ENCODE results near the gene SSR2. TPM values are rescaled to one million over a fixed set of nuclear protein-coding genes. Genes with fewer than 3 reads are reported as not detected.

The SSR2 gene
- total RNA-seq, 2 donors from 2014 or later, result 193 TPM

DNA sequence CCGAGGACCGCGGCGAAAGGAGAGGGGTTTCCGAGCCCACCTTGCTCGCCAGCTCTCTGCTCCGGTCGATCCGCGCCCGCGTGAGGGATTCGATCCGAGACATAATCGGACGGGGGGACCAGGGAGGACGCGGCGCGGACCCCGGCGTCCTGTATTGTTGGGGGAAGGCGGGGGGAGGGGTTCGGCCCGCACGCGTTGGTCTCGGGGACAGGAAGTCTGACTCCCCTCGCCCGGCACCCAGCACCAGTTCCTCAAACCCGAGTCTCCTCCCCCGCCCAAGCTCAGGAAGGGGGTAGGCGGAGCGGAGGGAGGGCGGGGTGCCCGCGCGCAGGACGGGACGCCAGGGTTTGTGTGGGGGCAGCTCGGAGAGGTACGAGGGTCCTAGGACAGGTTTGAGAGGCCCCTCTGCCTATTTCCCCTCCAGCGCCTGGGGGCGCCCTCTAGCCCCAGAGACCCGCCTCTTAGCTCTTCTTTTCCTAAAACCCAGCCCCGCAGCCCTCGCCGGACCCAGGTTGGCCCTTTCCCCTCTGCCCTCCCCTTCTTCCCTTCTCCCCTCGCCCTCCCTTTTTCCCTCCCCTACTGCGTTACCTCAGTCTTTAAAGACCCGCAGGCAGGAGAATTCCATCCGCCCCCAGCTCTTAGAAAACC, 42.3 kb downstream of the SSR2 start, which contains the start of gene ARHGEF2:
Gene ARHGEF2 (minus strand): TSS at position 223 of the 648 bp plus-strand sequence. CDS start 120 bp downstream, at position 103.
- Histone ChIP-seq H3K4me3 (ENCODE audit: low read length) (peak within 1 kb of the TSS; percentile 93), H3K27me3 (ENCODE audit: control insufficient read depth, insufficient read depth, low read length, poor library complexity, severe bottlenecking) (no peaks in the 10 kb centered on the region), H3K9me3 (ENCODE audit: control insufficient read depth, low read length) (no peaks in the 10 kb centered on the region), H3K9ac (ENCODE audit: extremely low read depth, low read length, poor library complexity, severe bottlenecking) (peak within 1 kb of the TSS; percentile 79), H3K4me1 (ENCODE audit: control insufficient read depth, insufficient read depth, low read length) (peaks cover 28% of the 10 kb centered on the region), H3K36me3 (ENCODE audit: control insufficient read depth, insufficient read depth, low read length) (peaks cover 13% of the 10 kb centered on the region), H3K27ac (ENCODE audit: low read depth, low read length) (peak within 1 kb of the TSS; percentile 83)
- peaks cover 4% of the 10 kb centered on the region for H3K36me3 Mint-ChIP-seq (ENCODE audit: low read depth)
- peaks cover 58% of the 10 kb centered on the region for H3K4me1 Mint-ChIP-seq
- H3K27ac Mint-ChIP-seq, result peak within 1 kb of the TSS; percentile 94
- H3K9me3 Mint-ChIP-seq, result no peaks in the 10 kb centered on the region
- DNase-seq, result peak; percentile 94
- peak within 1 kb of the TSS; percentile 96 for H3K4me3 Mint-ChIP-seq
- TF ChIP-seq, protein P1, sequence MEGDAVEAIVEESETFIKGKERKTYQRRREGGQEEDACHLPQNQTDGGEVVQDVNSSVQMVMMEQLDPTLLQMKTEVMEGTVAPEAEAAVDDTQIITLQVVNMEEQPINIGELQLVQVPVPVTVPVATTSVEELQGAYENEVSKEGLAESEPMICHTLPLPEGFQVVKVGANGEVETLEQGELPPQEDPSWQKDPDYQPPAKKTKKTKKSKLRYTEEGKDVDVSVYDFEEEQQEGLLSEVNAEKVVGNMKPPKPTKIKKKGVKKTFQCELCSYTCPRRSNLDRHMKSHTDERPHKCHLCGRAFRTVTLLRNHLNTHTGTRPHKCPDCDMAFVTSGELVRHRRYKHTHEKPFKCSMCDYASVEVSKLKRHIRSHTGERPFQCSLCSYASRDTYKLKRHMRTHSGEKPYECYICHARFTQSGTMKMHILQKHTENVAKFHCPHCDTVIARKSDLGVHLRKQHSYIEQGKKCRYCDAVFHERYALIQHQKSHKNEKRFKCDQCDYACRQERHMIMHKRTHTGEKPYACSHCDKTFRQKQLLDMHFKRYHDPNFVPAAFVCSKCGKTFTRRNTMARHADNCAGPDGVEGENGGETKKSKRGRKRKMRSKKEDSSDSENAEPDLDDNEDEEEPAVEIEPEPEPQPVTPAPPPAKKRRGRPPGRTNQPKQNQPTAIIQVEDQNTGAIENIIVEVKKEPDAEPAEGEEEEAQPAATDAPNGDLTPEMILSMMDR (conservative IDR thresholded peaks at IDR 0.05), result peak; percentile 76
- H3K27me3 Mint-ChIP-seq (ENCODE audit: insufficient read depth), result peaks cover 1% of the 10 kb centered on the region
- WGBS, 2 experiments (ENCODE audit: insufficient coverage in 1 of 2, insufficient read length in 1 of 2), result 0 to 7% methylated on average over 3 to 51 of the region's 52 CpGs

DNA sequence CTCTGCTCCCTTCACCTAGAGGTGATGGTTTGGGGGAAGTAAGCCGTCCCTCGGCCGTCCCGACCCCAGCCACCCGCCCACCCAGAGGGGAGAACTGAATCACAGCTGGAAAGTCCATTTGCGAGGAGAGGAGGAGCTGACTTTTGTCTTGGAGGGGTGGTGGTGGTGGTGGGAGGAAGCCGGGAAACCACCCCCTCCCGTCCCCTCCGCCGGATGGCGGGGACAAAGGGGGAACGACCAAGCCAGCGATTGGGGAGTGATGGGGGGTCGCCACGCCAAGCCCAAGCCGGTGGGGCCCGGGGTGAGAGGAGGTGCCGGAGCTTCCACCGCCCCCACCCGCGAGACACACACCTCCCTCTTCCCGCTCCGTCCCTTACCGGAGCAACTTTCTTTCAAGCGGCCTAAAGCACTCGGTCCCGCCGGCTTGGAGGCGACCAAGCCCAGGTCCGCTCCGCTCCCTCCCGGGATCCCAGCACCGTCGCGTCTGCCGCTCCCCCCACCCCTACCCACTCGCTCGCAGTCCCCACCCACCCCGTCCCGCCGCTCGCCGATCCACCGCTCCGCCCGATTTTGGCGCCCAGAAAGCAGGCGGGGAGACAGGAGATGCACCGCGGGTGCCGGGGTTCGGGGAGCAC, 42.9 kb downstream of the SSR2 start:
- Mint-ChIP-seq H3K4me3 (peak overlapping the region; percentile 96), H3K27me3 (ENCODE audit: insufficient read depth) (peaks cover 1% of the 10 kb centered on the region), H3K27ac (peak overlapping the region; percentile 94), H3K36me3 (ENCODE audit: low read depth) (peaks cover 10% of the 10 kb centered on the region), H3K9me3 (no peaks in the 10 kb centered on the region), H3K4me1 (peaks cover 64% of the 10 kb centered on the region)
- WGBS, 2 experiments (ENCODE audit: insufficient coverage in 1 of 2, insufficient read length in 1 of 2), result 0 to 1% methylated on average over 5 to 52 of the region's 52 CpGs
- peak overlapping the region; percentile 79 for H3K9ac ChIP-seq (ENCODE audit: extremely low read depth, low read length, poor library complexity, severe bottlenecking)
- peak overlapping the region; percentile 93 for H3K4me3 ChIP-seq (ENCODE audit: low read length)
- peak overlapping the region; percentile 83 for H3K27ac ChIP-seq (ENCODE audit: low read depth, low read length)
- peak; percentile 72 for DNase-seq
- TF ChIP-seq, protein P1 (conservative IDR thresholded peaks at IDR 0.05), result no peak
- H3K4me1 ChIP-seq (ENCODE audit: control insufficient read depth, insufficient read depth, low read length), result peaks cover 28% of the 10 kb centered on the region
- peaks cover 18% of the 10 kb centered on the region for H3K36me3 ChIP-seq (ENCODE audit: control insufficient read depth, insufficient read depth, low read length)
- no peaks in the 10 kb centered on the region for H3K9me3 ChIP-seq (ENCODE audit: control insufficient read depth, low read length)
- H3K27me3 ChIP-seq (ENCODE audit: control insufficient read depth, insufficient read depth, low read length, poor library complexity, severe bottlenecking), result no peaks in the 10 kb centered on the region

DNA sequence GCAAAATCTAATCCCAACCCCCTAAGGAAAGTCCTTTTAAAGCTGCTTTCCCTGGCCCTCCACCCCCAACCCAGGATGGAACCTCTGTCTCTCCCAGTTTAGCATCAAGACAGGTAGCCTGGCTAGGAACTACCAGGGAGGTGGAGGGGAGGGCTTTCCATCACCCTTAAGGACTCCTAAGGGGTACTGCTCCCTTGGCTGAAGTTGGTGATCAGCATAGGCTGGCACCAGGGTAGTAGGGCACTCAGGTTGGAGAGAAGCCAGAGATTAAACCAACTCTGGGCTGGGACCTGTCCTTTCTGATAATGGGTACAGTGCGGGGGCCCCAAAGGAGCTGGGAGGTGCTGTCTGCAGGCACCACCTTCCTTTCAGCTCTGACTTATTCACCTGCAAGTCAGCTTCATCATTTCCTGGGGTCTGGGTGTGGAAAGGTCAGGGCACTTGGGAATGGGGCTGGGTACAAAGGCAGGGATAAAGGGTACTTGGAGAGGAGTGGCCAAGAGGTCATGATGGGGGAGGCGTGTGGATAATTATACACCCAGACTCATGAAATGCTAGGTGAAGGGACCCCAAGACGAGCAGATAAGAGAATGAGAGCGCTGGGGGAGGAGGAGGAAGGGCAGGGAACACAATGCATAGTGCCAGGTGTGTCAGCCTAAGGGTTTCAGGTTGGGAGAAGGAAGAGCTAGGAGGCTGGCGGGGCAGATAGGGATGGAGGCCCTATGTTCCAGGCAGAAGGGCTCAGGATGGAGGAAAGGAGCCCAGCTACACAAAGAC, 43.6 kb downstream of the SSR2 start:
- Mint-ChIP-seq H3K27ac (peak overlapping the region; percentile 92), H3K4me3 (peak overlapping the region; percentile 96), H3K4me1 (peaks cover 71% of the 10 kb centered on the region), H3K36me3 (ENCODE audit: low read depth) (peaks cover 16% of the 10 kb centered on the region), H3K9me3 (no peaks in the 10 kb centered on the region), H3K27me3 (ENCODE audit: insufficient read depth) (peaks cover 1% of the 10 kb centered on the region)
- peak overlapping the region; percentile 83 for H3K27ac ChIP-seq (ENCODE audit: low read depth, low read length)
- peaks cover 22% of the 10 kb centered on the region for H3K36me3 ChIP-seq (ENCODE audit: control insufficient read depth, insufficient read depth, low read length)
- TF ChIP-seq, protein P1 (conservative IDR thresholded peaks at IDR 0.05), result no peak
- peak overlapping the region; percentile 79 for H3K9ac ChIP-seq (ENCODE audit: extremely low read depth, low read length, poor library complexity, severe bottlenecking)
- H3K4me1 ChIP-seq (ENCODE audit: control insufficient read depth, insufficient read depth, low read length), result peaks cover 30% of the 10 kb centered on the region
- DNase-seq, result peak; percentile 63
- no peaks in the 10 kb centered on the region for H3K9me3 ChIP-seq (ENCODE audit: control insufficient read depth, low read length)
- H3K4me3 ChIP-seq (ENCODE audit: low read length), result peak overlapping the region; percentile 93
- H3K27me3 ChIP-seq (ENCODE audit: control insufficient read depth, insufficient read depth, low read length, poor library complexity, severe bottlenecking), result no peaks in the 10 kb centered on the region
- 4 to 5% methylated on average over 4 to 5 of the region's 5 CpGs for WGBS, 2 experiments (ENCODE audit: insufficient coverage in 1 of 2, insufficient read length in 1 of 2)

Measured in endodermal cell (in vitro differentiated cells).